DMS 273 (cell line): Measurements from ENCODE around the gene HOXD4.

Experiments used
- DNase-seq: peaks from one replicate; lab custom pipeline; 2025; ENCODE audit not compliant: unreplicated experiment; lab: John Stamatoyannopoulos, UW

HOXD4 gene

GRCh38 chr2:176139661-176140512 lies 11.5 kb upstream of the HOXD4 start:
- DNase-seq, result no peak

DNA sequence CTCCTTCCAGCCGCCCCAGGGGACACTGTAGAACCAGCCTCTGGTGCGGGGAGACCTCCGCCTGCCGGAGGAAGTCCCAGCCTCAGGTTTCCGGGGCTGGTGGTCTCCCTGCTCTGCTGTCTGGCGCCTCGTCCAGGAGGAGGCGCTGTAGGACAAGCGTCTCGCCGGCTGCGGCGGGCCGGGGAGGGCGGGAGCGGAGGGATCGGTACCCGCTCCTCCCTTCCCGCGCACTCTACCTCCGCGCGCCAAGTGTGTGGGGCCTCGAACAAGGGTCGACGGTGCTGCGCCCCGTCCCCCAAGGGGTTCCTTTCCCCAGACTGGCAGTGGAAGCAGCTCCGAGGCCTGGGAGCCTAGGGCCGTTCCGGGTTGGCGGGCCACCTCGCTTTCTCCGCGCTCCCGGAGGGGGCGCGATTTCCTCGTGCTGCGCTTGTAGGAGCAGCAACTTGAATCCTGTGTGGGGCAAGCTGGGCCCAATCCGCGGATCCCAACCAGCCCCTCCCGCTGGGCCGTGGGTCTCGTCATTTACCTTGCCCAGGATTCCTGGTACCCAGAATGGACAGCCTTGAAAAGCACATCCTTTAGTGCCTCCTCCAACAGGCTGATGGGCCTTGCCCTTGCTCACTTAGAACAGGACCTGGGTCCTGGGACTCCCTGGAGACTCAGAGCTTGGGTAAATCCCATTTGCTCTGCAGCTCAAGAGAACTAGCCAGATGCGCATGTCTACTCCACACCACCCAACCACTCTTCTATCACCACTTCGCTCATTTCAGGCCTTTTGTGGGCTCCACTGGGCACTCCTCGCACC lies 10.6 kb upstream of the HOXD4 start:
- DNase-seq, result peak; percentile 95

DNA sequence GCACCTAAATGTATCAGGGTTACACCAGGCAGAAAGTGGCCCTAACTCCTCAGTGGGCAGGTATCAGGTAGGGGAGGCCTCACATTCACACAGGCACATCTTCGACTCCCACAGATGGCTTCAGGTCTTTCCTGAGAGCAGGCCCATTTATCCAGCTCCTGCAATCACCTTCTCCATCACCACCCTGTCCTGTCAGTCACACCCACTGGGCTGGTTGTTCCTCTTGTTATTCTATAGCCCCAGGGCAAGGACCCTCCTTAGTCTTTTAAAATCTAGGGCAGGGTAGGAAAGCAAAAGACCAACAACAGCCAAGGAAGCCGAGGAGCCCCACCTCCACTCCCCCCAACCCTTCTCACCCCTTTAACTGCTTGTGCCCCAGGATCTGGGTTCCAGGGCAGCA lies 9.1 kb upstream of the HOXD4 start:
- DNase-seq, result no peak

DNA sequence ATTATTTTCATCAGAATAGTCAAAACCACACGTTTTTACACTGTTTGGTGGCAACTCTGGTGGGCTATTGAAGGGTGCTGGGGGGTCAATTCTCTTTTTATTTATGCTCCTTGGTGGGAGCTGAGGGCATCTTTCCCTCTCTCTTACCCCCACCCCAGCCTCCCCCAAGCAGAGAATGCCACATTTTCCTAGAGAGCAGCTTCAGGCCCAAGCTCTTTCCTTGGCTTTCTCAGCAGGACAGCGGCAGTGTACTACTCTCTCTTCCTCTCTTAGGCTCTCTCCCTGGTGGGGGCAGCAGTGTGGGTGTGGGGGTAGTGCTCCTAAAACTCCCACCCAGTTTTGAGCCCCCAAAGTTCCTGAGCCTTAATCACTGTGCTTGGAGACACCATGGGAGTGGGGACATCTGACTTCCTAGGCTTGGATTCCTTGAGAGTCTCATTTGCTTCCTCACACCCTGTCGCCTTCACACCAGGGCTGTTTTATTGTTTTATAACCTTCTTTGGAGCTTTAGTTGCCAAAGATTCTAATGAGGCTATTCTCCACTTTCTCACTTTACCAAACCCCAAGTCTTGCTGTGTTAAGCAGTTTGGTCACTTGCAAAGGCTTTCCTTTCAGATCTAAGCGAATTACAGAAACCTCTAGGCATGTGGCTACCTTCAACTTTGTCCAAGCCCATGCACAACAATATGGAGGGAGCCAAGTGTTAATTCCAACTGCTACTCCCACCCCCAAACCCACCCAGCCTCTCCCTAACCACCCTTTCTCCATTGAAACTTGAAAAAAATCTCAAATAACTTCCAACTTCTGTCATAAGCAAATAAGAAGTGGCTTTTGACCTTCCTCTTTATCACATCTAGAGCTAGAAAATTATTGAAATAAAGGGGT lies 6.0 kb upstream of the HOXD4 start:
- DNase-seq, result no peak

- no peak for DNase-seq
These were observed 5.2 kb upstream of the HOXD4 start for GRCh38 chr2:176146101-176146500.

GRCh38 chr2:176146645-176147044 lies 4.7 kb upstream of the HOXD4 start:
- no peak for DNase-seq

DNA sequence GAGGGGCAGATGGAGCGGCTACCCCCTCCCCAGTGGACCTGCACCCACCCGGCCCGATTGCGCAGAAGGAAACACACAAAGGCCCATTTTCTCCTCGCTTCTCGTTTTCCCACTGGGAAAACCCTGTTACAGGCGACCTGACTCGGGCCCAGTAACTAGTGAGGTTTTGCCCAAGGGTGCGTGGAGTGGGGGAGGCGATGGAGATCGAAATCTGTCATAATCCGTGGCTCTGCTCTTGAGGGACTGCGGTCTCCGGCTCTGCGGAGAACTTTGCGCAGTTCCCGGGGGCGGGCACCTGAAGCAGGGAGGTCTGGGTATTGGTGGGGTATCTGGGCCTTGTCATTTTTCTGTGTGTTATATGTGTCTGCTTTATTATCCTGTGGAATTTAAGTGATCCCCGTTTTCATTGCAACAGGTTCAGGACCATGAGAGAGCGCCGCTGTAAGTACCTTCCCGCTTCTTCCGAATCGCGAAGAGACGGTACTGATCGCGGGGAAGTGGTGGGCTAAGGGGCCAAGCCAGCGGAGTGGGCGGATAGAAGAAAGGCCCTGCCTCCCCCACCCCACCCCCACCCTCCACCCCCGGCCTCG lies 4.0 kb upstream of the HOXD4 start:
- no peak for DNase-seq

- no peak for DNase-seq
These were observed 3.4 kb upstream of the HOXD4 start for GRCh38 chr2:176147800-176148496.

DNA sequence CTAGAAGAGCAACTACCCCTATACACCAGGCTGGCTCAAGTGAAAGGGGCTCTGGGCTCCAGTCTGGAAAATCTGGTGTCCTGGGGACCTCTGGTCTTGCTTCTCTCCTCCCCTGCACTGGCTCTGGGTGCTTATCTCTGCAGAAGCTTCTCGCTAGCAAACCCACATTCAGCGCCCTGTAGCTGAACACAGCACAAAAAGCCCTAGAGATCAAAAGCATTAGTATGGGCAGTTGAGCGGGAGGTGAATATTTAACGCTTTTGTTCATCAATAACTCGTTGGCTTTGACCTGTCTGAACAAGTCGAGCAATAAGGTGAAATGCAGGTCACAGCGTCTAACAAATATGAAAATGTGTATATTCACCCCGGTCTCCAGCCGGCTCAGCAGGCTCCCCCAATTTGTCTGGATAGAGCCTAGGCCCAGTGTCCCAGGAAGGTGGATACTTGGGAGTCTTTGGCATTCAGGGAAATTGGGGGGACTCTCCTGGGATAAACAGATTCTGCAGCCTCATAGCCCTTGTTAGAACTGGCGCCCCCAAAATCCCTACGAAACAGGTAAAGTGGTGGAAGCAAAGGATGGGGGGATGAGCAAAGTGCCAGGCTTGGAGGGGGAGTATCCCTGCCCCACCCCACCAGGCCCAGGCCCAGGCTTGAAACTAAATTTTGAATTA lies 2.5 kb upstream of the HOXD4 start:
- no peak for DNase-seq

GRCh38 chr2:176149481-176149938 lies 1.8 kb upstream of the HOXD4 start:
- DNase-seq, result no peak

DNA sequence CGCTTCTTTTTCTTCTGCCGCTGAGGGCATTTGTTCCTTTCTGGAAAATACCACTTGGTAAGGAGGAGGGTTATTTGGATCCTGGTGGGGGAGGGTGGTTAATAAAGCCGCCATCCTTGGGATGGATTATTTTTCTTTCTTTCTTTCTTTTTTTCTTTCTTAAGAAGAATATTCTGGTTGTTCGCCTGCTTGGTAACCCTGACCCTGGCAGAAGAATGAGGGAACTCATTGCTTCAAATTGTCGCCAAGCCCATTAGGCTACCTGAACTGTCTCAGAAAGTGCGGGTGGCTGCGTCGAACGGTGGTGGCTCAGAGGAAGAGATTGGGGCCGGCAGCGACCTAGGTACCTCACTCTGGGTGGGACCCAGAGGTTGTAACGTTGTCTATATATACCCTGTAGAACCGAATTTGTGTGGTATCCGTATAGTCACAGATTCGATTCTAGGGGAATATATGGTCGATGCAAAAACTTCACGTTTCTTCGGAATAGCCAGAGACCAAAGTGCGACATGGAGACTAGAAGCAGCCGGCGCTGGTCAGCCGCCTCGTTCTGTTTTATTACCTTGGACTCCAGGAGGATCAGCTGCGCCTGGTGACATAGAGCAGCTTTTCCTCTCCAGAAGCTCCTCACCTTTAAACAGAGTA lies 1.3 kb upstream of the HOXD4 start:
- DNase-seq, result no peak

DNA sequence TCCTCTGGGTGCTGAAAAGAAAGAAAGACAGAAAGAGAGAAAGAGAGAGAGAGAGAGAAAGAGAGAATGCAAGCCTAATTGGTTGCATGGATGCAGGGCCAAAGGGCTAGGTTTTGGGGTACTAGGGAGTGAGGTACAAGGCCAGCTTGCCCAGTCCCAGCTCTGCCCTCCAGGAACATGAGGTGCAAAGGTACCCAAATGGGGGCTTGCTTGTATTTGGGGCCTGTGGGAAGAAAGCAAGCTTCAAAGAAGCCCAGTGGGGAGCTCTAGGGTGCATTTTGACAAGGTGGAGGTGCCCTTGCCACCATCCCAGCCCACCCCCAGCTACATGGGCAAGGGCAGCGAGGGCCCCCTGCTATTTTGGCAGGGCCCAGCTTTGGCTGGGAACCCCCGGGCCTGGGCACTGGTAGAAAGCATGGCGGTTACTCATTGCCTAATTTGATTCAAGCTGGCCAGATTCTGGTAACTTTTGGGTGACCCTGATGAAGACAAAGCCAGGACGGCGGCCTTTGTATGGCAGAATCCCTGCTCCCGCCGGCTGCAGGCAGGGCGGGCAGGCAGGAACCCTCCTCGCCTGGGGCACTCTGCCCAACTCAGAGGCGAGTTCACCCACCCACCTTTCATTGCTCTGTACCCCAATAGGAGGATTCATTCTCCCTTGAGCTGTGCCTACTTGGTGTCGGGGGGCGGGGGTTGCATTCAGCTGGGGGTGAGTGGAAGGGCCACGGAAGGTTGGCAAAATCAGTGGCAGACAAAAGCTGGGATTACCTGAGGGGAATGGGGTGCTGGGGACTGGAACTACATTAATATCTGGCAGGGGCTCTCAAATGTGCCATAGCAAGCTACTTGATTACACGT lies 537 bp upstream of the HOXD4 start:
- no peak for DNase-seq

- DNase-seq, result no peak
These were observed 1.2 kb downstream of the HOXD4 start for GRCh38 chr2:176152350-176153181.

DNA sequence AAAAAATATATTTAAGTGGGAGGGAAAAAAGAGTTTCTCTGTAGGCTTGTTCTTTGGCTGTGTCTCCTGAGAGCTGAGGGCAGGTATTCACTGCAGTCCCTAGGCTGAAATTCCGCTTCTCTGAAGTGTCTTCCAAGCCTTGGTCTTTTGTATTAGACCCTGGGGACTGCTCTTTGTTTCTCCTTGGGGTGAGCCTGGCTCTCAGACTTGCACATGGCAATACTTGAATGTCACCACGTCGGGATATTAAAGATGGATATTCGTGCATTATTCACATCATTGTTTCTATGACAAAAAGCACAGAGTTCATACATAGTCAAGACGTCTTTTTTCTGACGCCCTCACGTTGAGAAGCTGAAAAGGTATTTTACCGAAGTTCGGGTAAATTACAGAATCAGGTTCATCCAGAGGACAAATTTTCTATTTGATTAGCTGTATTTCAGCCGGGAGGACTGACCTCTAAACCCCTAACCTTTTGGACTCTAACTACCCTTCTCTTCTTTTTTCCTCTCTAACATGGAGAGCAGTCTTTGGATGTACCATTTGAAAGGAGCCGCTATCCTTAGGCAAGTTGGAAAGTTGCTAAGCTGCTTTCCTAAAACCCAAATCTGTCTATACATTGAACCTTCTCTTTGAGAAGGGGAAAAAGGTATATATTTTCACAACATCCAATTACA lies 3.4 kb downstream of the HOXD4 start:
- no peak for DNase-seq

GRCh38 chr2:176155356-176156044 lies 4.2 kb downstream of the HOXD4 start:
- no peak for DNase-seq

GRCh38 chr2:176156301-176156806 lies 5.0 kb downstream of the HOXD4 start:
- DNase-seq, result no peak
